ENCODE measurements around the gene FSTL3. TPM values are rescaled to one million over a fixed set of nuclear protein-coding genes. Genes with fewer than 3 reads are reported as not detected.

The FSTL3 gene
- total RNA-seq, 4 donors from 2014 or later, result 14.4 to 51.6 (median 43.5) TPM

DNA sequence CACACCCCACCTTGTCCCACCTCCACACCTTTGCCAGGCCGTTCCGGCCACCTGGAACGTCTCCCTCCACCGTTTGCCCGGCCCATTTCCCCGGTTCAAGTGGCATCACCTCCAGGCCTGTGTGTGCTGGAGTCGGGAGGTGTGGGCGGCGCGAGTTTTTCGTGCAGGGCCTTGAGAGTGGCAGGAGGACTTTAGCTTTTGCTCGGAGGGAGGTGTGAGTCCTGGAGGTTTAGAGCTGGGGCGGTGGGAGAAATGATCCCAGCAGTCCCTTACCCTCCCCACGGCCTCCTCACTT is 28.2 kb downstream of the FSTL3 start:
- no peak for DNase-seq (ENCODE audit: low spot score in 2 of 2)
- no peak overlapping the region for H3K4me3 ChIP-seq (ENCODE audit: low read depth, poor library complexity, severe bottlenecking)
- 41 to 62% methylated on average over 14 of the region's 14 CpGs for WGBS, 2 donors
- intact Hi-C loops (cut with DNase I; ENCODE audit: low total_unique reads), result no loop called here
- TF ChIP-seq CTCF (IDR thresholded peaks at IDR 0.05) (no peak), POLR2A (IDR thresholded peaks at IDR 0.05) (no peak)

- peak within 1 kb of the TSS; percentile 46 for H3K4me3 ChIP-seq (ENCODE audit: low read depth, poor library complexity, severe bottlenecking)
- DNase-seq (ENCODE audit: low spot score in 2 of 2), result no peak
- TF ChIP-seq POLR2A (IDR thresholded peaks at IDR 0.05), result no peak
- no peak for TF ChIP-seq CTCF (IDR thresholded peaks at IDR 0.05)
- 15 to 34% methylated on average over 8 to 25 of the region's 93 CpGs for WGBS, 2 donors
- intact Hi-C loops (cut with DNase I; ENCODE audit: low total_unique reads), result no loop called here
These were observed 32.3 kb downstream of the FSTL3 start, which contains the start of gene PALM for GRCh38 chr19:708154-709143. PALM (plus strand) TSS chr19:708935; CDS start chr19:709147, 212 bp downstream.

DNA sequence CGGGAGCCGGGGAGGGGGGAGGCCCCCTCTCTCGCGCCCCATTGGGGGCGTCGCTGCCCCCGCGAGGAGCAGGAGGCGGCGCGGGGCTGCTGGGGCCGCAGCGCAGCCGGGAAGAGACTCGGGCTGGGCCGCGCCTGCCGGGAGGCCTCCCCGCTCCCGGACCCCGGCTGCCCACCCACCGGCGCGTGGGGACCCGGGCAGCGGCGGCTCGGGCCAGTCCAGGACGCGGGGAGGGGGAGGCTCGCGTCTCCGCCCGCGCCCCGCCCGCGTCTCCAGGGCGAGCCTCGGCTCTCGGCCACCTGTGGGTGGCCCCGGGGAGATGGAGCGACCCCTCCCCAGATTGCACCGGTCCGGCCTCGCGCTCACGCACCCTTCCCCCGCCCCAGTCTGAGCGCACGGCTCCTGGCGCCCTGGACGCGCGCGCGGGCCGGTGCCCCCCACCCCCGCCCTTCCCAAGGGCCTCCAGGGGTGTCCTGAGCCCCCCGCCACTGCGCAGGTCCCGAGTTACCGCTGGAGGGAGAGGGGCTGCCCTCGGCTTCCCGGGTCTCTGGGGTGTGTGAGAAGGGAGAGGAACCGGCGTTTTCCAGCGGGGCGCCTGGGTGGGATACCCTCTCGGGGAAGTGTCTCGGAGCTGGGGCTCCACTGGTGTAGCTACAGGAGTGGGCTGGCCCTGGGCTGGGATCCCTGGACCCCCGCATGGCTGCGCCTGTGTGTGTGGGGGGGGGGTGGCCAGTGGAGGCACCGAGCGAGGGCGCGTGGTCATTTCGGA is 33.2 kb downstream of the FSTL3 start:
- 0 to 4% methylated on average over 2 to 37 of the region's 78 CpGs for WGBS, 2 donors
- intact Hi-C loops (cut with DNase I; ENCODE audit: low total_unique reads), result no loop called here
- no peak for DNase-seq (ENCODE audit: low spot score in 2 of 2)
- TF ChIP-seq POLR2A (IDR thresholded peaks at IDR 0.05) (no peak), CTCF (IDR thresholded peaks at IDR 0.05) (no peak)
- H3K4me3 ChIP-seq (ENCODE audit: low read depth, poor library complexity, severe bottlenecking), result peak overlapping the region; percentile 46

DNA sequence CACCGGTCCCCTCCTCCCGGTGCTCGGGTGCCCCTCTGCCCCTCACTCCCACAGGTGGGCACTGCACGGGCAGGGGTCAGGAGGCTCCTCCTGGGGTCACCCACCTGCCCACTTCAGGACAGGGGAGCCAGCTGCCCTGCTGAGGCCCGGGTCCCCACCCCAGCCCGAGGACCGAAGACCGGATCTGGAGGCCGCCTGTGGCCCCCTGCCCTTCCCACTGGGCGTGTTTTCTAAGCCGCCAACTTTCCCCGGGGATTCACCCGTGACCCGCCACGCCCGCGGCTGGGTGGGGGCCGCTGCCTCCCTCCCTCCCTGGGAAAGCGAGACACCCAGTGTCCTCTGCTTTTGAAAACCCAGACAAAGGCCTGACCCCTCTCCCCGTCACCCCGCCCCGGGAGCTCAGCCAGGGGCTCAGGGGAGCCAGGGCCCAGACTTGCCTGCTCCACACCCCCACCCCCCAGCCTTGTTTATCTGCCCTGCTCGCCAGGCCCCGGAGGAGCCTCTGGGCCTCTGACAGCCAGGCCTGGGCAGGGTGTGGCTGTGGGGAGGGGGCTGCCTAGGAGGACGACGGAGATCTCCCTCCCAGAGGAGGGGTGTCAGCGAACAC is 33.9 kb downstream of the FSTL3 start:
- whole genome bisulfite sequencing, 2 donors, result 4 to 11% methylated on average over 17 to 21 of the region's 27 CpGs
- intact Hi-C loops (cut with DNase I; ENCODE audit: low total_unique reads), result no loop called here
- peak; percentile 42 to 95 for DNase-seq (ENCODE audit: low spot score in 2 of 2)
- H3K4me3 ChIP-seq (ENCODE audit: low read depth, poor library complexity, severe bottlenecking), result peak overlapping the region; percentile 46
- TF ChIP-seq CTCF (IDR thresholded peaks at IDR 0.05) (no peak), POLR2A (IDR thresholded peaks at IDR 0.05) (no peak)

GRCh38 chr19:710767-711166 is 34.6 kb downstream of the FSTL3 start:
- no peak overlapping the region for H3K4me3 ChIP-seq (ENCODE audit: low read depth, poor library complexity, severe bottlenecking)
- WGBS, 2 donors, result 31 to 34% methylated on average over 21 of the region's 21 CpGs
- intact Hi-C loops (cut with DNase I; ENCODE audit: low total_unique reads), result no loop called here
- no peak for TF ChIP-seq CTCF (IDR thresholded peaks at IDR 0.05)
- no peak for TF ChIP-seq POLR2A (IDR thresholded peaks at IDR 0.05)
- DNase-seq (ENCODE audit: low spot score in 2 of 2), result peak in 1 of 2 donors; percentile 91

Measured in lower leg skin (tissue), 4 donors.